ENCODE results near the gene ARHGAP24. TPM values are rescaled to one million over a fixed set of nuclear protein-coding genes. Genes with fewer than 3 reads are reported as not detected.
"Not testable (repeated sequence)": the region's sequence is repeated elsewhere in the genome, so short reads cannot be mapped to it uniquely, and the experiment has no call there.

The ARHGAP24 gene
- total RNA-seq, 1 experiment from 2014 or later, result 16.0 TPM

DNA sequence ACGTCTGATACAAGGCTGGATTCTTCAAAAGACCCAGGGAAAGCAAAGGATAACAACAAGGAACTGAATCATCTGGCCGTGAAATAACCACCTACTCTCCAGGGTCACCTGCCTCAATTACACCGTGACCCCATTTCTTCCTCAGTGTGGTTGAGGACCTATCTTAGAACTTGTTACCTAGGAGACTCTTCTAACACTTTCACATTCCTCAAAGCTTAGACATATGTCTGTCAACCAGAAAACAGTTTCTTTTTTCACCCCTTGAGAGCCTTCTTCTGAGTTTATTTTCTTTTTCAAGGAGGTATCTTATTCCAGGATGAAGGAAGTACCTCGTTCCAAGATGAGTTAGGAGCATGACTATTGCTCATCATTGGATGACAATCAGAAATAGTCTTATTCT is 337.8 kb downstream of the ARHGAP24 start:
- peak; percentile 63 for DNase-seq (ENCODE audit: low read depth)

DNA sequence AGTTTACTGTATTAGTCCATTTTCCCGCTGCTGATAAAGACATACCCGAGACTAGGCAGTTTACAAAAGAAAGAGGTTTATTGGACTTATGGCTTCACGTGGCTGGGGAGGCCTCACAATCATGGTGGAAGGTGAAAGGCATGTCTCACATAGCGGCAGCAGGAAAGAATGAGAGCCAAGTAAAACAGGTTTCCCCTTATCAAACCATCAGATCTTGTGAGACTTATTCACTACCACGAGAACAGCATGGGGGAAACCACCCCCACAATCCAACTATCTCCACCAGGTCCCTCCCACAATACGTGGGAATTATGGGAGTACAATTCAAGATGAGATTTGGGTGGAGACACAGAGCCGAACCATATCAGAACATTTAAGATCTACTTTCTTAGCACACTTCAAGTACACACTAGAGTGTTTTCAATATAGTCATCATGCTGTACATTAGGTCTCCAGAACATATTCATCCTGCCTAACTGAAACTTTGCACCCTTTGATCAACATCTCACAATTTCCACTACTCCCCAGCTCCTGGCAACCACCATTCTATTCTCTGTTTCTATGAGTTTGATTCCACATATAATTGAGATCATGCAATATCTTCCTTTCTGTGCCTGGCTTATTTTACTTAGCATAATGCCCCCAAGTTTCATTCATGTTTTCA is 341.0 kb downstream of the ARHGAP24 start:
- DNase-seq (ENCODE audit: low read depth), result no peak

DNA sequence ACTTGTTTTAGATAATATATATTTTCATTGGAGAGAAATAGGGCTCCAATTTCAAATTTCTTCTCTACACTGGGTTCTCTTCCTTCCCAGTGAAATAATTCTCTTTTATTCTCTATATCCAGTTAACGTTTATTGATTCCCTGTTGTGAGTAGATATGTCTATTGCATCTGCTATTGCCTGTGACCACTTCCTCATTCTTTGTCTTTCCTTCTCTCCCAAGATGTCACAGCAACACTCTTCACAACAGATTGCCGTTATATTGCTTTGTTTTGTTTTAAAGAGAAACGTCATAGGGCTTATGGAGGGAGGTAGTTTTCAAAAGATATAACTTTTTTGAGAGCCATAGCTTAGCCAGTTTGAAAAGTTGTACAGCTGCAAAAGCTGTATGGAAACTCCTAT is 343.8 kb downstream of the ARHGAP24 start:
- DNase-seq (ENCODE audit: low read depth), result no peak

DNA sequence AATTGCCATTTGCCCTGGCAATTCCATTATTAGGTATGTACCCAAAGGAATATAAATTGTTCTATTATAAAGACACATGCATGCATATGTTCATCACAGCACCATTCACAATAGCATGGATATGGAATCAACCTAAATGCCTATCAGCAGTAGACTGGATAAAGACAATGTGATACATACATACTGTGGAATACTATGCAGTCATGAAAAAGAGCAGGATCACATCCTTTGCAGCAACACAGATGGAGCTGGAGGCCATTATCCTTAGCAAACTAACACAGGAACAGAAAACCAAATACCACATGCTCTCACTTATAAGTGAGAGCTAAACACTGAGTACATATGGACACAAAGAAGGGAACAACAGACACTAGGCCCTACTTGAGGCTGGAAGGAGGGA is 345.2 kb downstream of the ARHGAP24 start:
- DNase-seq (ENCODE audit: low read depth), result not testable (repeated sequence)

DNA sequence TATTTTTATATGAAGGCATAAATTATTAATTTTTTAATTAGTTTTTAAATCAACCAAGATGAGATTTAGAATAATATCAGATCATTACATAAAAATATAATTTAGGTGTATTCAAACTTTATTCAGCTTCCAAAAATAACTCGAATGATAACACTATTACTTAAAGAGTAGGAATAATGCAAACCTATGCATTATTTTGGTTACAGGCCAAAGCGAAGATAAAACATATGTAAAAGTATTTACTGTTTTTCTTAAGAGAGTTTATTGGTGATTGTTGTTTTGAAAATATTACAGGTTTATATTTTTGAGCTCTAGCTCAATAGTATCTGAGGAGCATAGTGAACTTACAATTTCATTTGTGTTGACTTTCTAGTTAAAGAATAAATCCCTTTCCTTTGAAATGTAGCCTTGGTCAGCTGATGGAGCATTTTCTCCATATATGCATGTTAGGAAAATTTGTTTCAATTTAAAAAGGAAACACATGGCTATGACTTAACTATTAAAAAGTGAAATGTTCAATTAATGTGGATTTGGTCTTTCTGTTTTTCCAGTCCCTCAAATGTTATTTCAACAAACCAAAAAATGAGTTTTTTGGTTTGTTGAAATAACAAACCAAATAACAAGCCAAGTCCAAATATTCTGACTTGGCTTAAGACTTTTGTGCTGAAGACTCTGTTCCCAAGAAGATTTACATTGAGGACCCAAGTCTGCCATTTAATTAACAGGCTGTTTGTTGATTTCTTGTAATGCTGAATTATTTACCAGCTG is 346.9 kb downstream of the ARHGAP24 start:
- DNase-seq (ENCODE audit: low read depth), result no peak

DNA sequence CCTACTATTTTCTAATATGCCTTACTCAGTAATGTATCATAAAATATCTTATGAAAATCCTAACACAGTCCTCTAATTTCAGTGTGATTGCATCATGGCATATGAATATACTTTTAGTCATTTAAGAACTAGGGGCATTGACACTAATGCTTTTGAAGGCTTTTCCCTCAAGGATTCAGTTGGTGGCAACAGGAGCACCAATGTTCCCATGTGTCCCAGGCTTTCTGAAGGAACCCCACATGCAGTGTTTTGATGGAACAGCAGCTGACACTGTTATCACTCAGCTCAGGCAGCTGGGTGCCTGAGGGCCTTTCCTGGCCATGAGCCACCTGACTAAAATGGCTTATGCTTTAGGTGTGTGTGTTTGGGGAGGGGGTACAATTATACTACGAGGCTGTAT is 348.3 kb downstream of the ARHGAP24 start:
- DNase-seq (ENCODE audit: low read depth), result peak; percentile 47

DNA sequence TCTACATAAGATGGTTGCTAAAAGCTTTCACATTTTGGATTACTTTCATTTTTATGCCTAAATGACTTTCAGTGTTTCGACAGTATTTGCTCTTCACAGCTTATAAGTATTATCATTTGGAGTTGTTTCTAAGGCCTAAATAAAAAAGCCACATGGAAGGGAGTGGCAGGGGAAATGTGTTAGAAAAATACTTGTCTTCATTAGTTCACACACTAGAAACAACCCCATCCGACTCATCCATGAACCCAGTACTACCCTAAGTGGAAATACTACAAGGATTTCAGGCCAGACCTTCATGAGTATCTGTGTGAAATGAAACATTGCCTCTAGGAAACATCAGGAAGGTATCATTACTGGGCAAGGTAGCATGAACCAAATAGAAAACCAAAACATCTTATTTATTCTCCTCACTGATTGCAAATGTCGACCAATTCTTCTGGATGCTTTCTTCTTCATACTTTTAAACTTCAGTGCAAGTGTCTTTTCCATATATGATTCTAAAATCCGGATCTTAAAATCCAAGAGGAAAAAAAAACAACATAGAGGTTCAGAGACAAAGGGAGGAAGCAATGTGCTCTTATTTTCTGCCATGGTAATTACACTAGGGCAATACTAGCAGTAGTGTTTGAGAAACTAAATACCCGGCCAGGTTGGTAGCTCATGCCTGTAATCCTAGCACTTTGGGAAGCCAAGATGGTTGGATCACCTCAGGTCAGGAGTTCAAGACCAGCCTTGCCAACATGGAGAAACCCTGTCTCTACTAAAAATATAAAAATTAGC is 349.4 kb downstream of the ARHGAP24 start:
- DNase-seq (ENCODE audit: low read depth), result no peak

DNA sequence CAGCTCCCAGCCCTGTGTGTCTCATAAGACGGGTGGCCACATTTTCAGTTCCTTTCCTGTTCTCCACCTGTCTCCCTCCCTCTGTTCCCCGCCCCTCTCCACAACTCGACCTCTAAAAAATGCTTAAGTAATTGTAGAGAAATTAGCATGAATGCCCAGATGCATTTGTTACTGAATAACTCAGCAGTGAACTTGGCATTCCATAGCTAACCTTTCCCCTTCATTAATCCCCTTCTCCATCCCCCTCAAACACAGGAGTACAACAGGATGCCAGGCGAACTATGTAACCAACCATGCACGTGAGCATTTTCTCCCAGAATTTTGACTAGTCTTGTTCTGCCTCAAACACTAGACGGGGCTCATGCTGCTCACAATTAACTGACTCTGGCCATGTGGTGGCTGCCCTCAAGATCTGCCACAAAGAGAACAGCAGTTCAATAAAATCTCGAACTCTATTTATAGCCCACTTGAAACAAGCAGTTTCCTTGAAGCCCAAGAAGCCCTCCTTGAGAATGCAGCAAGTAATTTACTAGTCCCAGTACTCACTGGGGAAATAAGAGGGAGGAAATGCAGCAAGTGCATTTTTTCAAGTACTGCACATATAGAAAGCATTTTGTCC is 351.2 kb downstream of the ARHGAP24 start:
- DNase-seq (ENCODE audit: low read depth), result peak; percentile 71

DNA sequence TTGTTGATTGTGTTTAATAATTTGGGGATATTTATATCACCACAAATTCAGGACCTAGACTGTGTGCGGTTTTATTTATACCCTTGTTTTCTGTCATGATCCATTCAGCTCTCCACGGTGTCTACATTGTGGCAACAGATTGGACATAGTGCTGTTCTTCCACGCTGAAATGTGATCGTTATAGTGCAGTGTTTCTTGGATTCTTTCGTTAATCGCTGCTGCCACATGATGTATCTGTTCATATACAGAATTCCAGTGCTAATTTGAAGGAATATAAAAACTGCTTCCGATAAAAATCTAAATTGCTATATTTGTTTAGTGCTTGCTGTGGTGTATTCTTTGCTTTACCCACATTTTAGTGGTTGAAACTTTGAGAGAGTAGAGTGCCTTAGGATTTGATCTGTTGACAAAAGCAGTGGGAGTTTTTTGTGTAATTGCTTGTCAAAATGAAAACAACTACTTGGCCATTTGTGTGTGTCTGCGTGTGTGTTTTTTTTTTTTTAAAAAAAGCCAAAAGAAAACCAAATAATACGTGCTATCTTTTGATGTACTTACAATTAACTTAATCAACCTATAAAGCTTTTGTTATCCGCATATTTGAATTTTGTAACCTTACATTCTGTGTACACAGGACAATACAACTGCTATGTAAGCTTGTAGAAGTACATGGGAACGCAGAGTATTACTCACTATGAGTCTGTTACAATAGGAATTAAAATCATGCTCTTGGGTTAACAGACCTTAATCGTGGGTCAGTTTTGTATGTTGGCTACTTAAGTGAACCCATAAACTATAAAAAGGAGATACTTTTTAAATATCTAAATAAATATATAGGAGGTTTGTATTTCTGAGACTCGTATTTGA is 353.3 kb downstream of the ARHGAP24 start:
- peak; percentile 32 for DNase-seq (ENCODE audit: low read depth)

DNA sequence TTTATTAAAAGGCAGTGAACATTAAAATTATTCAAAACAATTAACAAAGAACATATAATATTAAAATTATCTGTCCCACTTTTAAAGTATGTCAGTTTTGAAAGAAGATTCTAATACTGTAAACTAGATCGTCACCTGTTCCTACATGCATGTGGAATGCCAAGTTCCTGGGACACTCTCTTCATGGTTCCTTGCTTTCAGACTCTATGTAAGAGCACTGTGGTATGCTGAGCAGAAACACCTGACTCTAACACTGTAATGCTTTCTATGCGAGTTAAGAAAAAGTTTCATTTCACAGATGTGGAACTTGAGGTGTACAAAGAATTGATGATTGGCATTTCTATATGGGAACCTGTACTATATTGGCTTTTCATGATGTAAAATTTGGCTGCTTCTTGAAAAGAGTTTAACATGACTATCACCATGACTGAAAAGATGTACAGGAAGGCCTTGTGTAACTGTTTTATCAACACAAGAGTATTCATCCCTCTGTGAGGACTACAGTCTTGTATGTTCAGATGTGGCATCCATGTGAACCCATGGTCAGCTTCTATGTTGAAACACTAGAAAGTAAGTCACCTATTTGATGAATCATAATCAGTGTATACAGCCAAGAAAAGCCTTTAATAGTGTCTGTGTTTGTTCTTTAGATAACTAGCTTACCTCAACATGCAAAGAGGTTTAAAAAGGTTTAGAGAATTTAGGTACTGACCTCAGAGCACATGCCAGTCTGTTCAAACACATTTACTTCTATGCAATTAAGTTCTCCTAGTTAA is 354.5 kb downstream of the ARHGAP24 start:
- DNase-seq (ENCODE audit: low read depth), result no peak

DNA sequence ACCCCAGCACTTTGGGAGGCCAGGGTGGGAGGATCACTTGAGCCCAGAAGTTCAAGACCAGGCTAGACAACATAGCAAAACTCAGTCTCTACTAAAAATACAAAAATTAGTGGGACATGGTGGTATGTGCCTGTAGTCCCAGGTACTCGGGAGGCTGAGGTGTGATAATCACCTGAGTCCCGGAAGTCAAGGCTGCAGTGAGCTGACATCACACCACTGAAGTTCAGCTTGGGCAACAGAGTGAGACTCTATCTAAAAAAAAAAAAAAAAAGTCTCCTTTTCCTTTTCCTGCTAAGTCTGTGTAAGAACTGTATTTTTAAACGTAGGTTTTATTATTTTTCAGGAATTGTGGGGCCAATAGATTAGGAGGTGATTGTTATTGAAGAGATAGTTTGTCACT is 356.7 kb downstream of the ARHGAP24 start:
- DNase-seq (ENCODE audit: low read depth), result no peak

DNA sequence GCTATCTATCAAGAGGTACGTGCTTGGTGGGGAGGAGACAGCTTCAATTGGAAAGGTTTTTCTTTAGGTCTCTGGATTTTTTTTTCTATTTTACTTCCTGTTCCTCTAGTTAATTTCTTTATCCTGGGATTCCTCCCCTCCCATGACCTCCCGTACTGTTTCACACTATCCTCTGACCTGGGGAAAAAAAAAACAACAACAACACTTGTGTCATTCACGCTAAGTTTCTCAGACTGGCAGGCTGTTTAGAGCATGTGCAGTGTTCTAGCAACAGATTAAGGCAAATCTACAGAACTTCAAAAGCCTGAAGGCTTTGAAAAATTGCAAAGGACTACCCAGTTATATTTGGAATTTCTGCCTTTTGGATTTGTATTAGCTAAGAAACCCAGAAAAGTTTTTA is 358.4 kb downstream of the ARHGAP24 start:
- DNase-seq (ENCODE audit: low read depth), result no peak

DNA sequence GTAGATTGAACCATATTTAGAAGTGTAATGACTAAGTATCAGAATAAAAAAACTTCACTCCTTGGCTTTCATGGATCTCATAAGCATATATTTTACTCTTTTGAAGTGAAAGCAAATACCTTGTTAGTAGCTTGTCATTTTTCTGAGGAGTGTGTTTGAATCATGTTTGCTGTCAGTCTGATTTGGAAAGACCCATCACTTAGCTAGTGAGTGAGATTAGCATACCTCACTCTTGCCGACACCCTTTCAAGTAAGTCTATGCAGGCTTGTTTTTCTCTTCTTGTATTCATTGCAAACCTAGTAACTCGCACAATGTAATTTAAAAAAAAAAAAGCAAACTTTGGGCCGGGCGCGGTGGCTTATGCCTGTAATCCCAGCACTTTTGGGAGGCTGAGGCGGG is 360.0 kb downstream of the ARHGAP24 start:
- no peak for DNase-seq (ENCODE audit: low read depth)

DNA sequence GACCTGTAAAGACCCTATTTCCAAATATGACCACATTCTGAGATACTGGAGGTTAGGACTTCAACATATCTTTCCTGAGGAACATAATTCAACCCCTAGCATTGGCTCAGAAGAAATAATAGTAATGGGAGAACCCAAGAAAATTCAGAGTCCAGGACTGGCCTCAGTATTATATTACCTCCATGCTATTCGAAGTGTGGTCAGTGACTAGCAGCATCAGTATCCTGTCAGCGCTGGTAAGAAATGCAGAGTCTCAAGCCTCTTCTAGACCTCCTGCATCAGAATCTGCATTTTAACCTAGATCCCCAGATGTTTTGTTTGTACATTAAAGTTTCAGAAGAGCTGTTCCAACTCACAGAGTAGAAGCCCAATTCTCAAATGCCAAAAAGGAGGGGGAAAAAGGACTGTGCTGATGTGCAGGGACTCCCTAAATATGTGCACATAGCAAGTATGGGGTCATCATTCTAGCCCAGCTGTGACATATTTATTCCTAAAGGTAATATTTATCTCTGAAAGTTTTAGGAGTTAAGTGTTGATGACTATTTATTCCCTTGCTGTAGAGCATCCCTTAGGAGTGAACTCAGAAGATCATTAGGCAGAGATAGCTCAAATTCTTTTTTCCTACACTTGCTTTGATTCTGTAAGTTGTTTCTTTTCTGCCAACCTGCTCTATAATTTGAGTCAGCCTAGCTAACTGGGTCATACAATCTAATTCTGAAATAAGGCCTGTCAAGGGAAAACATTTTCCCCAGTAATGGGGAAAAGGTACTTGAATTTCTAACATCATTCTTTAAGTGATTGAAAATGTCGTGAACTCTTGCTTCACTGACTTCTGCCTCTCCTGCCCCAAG is 361.9 kb downstream of the ARHGAP24 start:
- no peak for DNase-seq (ENCODE audit: low read depth)

DNA sequence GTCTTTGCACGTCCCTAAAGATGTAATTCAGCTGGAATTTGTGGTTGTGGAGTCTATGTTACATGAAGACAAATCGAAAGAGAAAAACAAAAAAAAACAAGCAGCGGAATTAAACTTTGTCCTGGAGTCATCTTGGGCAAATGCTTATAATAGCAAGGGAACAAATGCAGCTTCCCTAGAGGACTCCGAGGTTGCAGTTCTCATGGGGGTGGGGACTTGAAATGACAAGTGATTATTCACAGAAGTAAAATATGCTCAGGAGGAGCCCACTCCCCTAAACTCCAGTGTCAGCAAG is 362.4 kb downstream of the ARHGAP24 start:
- DNase-seq (ENCODE audit: low read depth), result no peak

DNA sequence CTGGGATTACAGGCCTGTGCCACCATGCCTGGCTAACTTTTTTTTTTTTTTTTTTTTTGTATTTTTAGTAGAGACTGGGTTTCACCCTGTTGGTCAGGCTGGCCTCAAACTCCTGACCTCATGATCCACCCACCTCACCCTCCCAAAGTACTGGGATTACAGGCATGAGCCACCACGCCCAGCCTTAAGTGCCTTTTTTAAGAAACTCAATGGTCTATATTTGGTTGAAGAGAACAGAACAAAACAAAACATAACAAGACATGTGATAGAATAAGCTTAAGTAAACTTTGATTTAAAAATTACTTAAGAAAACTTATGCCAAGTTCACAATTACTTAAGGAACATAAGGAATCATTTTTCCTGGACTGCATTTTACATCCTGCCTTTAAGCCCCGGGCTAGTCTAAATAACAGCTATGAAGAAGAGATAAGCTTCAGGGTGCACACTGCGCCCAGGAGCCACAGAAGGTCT is 365.1 kb downstream of the ARHGAP24 start:
- not testable (repeated sequence) for DNase-seq (ENCODE audit: low read depth)

DNA sequence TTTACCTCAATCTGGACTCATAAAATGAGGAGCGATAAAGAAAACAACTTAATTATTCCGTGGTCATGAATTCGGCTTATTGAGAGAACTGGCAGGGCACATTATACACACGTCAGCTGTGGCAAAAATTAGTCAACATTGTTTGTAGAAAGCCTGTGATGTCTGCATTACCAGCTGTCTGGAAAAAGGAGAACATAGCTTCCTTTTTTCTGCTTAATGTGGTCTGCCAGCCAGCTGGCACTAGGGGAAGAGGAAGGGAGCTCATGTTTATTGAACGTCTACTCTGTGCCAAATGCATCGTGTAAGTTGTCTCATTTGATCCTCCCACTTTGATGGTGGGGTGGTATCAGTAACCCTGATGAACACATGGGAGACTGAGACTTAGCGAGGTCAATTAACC is 367.6 kb downstream of the ARHGAP24 start:
- DNase-seq (ENCODE audit: low read depth), result peak; percentile 75

DNA sequence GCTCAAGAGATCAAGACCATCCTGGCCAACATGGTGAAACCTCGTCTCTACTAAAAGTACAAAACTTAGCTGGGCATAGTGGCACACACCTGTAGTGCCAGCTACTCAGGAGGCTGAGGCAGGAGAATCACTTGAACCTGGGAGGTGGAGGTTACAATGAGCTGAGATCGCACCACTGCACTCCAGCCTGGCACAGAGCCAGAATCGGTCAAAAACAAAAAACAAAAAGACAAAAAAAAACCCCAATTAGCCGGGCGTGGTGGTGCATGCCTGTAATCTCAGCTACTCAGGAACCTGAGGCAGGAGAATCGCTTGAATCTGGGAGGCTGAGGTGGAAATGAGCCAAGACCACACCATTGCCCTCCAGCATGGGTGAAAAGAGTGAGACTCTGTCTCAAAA is 378.8 kb downstream of the ARHGAP24 start:
- peak; percentile 41 for DNase-seq (ENCODE audit: low read depth)

DNA sequence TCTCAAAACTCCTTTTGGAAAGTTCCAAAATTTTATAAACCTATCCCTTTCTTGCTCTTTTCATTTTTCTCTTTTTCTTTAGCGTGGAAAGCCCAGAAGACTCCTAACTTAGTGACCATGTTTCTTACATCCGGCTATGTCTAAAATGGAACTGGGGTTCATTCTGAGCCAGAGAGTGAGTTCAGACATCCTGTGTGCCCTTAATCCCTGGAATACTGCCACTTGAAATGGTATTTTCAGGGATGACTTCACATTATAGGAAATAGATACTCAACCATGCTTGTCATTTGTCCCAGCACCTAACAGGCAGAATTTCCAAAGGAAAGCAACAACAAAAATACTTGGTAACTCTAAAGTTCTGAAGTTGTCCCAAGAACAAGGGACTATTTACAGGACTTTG is 379.6 kb downstream of the ARHGAP24 start:
- DNase-seq (ENCODE audit: low read depth), result peak; percentile 57

Data from RPMI7951 (cell line).